Measurements from ENCODE around the gene PLCB1.

The PLCB1 gene

GRCh38 chr20:8662433-8662954, 530.4 kb downstream of the PLCB1 start:
- no peak for TF ChIP-seq JUND (IDR thresholded peaks at IDR 0.05; ENCODE audit: low read depth)
- in situ Hi-C loops (cut with HindIII; ENCODE audit: low pct_unique_long_range_greater_than_20kb, low sequenced_read_pairs) = no loop called here
- no peak for DNase-seq (ENCODE audit: low read depth in 1 of 2, low spot score in 1 of 2)

DNA sequence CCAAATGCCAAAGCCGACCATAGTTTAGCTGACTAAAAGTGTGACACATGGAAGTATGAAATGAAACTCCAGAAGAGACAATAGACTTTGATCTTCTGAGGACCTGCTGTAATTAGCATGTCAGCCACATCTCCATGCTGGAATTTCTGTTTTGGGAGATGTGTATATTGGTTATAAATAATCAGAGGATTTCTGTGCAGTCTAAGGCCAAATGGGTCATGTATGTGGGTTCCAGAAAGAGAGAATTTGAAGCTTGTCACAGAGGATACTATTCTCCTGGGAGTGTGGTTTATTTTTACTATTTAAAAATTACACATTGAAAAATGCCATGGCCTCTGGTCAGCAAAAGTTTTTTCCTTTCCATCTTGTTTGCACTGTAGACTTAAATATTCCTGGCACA, 531.4 kb downstream of the PLCB1 start:
- in situ Hi-C loops (cut with HindIII; ENCODE audit: low pct_unique_long_range_greater_than_20kb, low sequenced_read_pairs) = no loop called here
- TF ChIP-seq JUND (IDR thresholded peaks at IDR 0.05; ENCODE audit: low read depth) = no peak
- DNase-seq (ENCODE audit: low read depth in 1 of 2, low spot score in 1 of 2) = no peak

- in situ Hi-C loops (cut with HindIII; ENCODE audit: low pct_unique_long_range_greater_than_20kb, low sequenced_read_pairs) = no loop called here
- no peak for TF ChIP-seq JUND (IDR thresholded peaks at IDR 0.05; ENCODE audit: low read depth)
- DNase-seq (ENCODE audit: low read depth in 1 of 2, low spot score in 1 of 2) = no peak
Measured at GRCh38 chr20:8664778-8665177, 532.7 kb downstream of the PLCB1 start.

GRCh38 chr20:8667306-8667705, 535.2 kb downstream of the PLCB1 start:
- DNase-seq (ENCODE audit: low read depth in 1 of 2, low spot score in 1 of 2) = no peak
- no peak for TF ChIP-seq JUND (IDR thresholded peaks at IDR 0.05; ENCODE audit: low read depth)
- in situ Hi-C loops (cut with HindIII; ENCODE audit: low pct_unique_long_range_greater_than_20kb, low sequenced_read_pairs) = no loop called here

- no peak for DNase-seq (ENCODE audit: low read depth in 1 of 2, low spot score in 1 of 2)
- TF ChIP-seq JUND (IDR thresholded peaks at IDR 0.05; ENCODE audit: low read depth) = no peak
- in situ Hi-C loops (cut with HindIII; ENCODE audit: low pct_unique_long_range_greater_than_20kb, low sequenced_read_pairs) = no loop called here
Measured at GRCh38 chr20:8670207-8670892, 538.3 kb downstream of the PLCB1 start.

GRCh38 chr20:8670893-8671215, 538.8 kb downstream of the PLCB1 start:
- TF ChIP-seq JUND (IDR thresholded peaks at IDR 0.05; ENCODE audit: low read depth) = no peak
- in situ Hi-C loops (cut with HindIII; ENCODE audit: low pct_unique_long_range_greater_than_20kb, low sequenced_read_pairs) = no loop called here
- no peak for DNase-seq (ENCODE audit: low read depth in 1 of 2, low spot score in 1 of 2)

GRCh38 chr20:8671370-8671961, 539.4 kb downstream of the PLCB1 start:
- TF ChIP-seq JUND (IDR thresholded peaks at IDR 0.05; ENCODE audit: low read depth) = no peak
- in situ Hi-C loops (cut with HindIII; ENCODE audit: low pct_unique_long_range_greater_than_20kb, low sequenced_read_pairs) = no loop called here
- no peak for DNase-seq (ENCODE audit: low read depth in 1 of 2, low spot score in 1 of 2)

DNA sequence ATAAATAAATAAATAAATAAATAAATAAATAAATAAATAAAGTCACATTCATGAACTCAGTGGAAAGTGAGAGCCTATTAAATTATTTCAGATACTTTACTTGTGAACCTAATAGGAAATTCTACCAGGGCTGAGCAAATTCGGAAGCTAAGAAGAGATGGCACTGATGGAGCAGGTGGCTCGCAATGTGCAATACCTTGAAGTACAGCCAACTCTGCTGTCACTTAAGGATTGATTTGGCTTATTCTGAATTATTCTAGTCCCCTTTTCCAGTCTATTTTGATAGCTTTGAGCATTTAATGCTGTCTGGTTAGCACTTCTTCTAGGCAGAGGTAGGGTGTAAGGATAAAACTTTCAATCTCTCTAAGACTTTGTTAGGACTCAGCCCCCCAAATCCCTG, 541.0 kb downstream of the PLCB1 start:
- in situ Hi-C loops (cut with HindIII; ENCODE audit: low pct_unique_long_range_greater_than_20kb, low sequenced_read_pairs) = no loop called here
- TF ChIP-seq JUND (IDR thresholded peaks at IDR 0.05; ENCODE audit: low read depth) = no peak
- DNase-seq (ENCODE audit: low read depth in 1 of 2, low spot score in 1 of 2) = no peak

GRCh38 chr20:8675896-8676295, 543.8 kb downstream of the PLCB1 start:
- in situ Hi-C loops (cut with HindIII; ENCODE audit: low pct_unique_long_range_greater_than_20kb, low sequenced_read_pairs) = no loop called here
- no peak for TF ChIP-seq JUND (IDR thresholded peaks at IDR 0.05; ENCODE audit: low read depth)
- DNase-seq (ENCODE audit: low read depth in 1 of 2, low spot score in 1 of 2) = no peak

DNA sequence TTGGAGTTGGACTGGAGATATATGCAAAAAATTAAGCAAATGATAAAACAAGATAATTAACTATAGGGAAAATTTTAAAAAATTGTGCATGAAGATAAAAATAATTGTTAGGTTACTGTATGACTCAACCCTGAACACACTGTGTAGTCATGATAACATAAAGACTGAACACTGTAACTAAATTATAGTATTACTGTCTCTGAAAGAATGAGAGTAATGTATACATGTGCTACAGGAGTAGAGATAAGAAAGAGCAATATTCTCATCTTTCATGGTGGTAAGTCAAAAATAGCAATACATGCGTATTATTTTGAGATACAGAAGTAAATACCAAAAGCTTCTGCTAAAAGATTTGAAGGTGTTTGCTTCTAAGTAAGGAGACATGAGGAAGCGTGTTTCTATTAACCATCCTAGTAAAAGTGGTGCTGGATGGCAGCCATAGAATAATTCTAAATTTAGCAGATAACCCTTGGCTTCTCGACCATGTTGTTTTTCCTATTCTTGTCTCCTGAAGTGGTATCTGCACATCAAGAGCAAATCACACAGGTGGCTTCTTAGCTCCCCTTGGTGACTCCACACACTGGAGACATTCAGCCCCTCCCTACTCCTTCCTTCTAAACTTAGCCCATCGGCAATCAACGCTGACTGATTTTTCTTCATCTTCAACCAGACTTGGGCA, 546.2 kb downstream of the PLCB1 start:
- DNase-seq (ENCODE audit: low read depth in 1 of 2, low spot score in 1 of 2) = no peak
- TF ChIP-seq JUND (IDR thresholded peaks at IDR 0.05; ENCODE audit: low read depth) = no peak
- in situ Hi-C loops (cut with HindIII; ENCODE audit: low pct_unique_long_range_greater_than_20kb, low sequenced_read_pairs) = no loop called here

DNA sequence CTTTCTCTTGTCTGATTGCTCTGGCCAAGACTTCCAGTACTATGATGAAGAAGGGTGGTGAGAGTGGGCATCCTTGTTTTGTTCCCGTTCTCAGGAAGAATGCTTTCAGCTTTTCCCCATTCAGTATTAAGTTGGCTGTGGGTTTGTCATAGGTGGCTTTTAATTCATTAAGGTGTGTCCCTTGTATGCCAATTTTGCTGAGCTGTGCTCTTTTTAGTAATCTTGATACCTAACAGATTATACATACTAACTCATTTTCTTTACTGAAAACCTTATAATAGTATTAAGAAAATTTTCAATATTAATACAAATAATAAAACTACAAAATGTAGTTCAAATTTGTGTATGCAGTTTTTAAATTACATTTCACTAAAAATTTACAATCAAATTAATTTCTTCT, 557.3 kb downstream of the PLCB1 start:
- in situ Hi-C loops (cut with HindIII; ENCODE audit: low pct_unique_long_range_greater_than_20kb, low sequenced_read_pairs) = no loop called here
- no peak for TF ChIP-seq JUND (IDR thresholded peaks at IDR 0.05; ENCODE audit: low read depth)
- DNase-seq (ENCODE audit: low read depth in 1 of 2, low spot score in 1 of 2) = no peak

- in situ Hi-C loops (cut with HindIII; ENCODE audit: low pct_unique_long_range_greater_than_20kb, low sequenced_read_pairs) = no loop called here
- no peak for TF ChIP-seq JUND (IDR thresholded peaks at IDR 0.05; ENCODE audit: low read depth)
- no peak for DNase-seq (ENCODE audit: low read depth in 1 of 2, low spot score in 1 of 2)
Measured at GRCh38 chr20:8690074-8690473, 558.0 kb downstream of the PLCB1 start.

DNA sequence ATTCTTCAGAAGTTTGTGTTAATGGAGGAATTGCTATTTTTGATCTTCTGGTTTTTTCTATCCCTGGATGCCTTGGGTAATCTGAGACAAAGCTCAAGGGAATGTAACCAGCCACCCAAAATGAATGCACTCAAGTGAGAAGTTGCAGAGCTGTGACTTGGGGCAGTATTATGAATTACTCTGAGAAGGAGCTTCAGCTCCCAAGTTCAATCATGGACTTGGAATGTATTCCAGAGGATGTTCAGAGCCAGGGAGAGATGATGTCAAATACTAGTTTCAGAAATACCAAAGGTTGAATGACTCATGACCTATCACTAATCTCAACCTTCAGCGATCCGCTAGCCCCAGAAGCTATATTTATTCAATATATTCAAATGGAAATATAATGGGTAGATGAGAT, 561.6 kb downstream of the PLCB1 start:
- in situ Hi-C loops (cut with HindIII; ENCODE audit: low pct_unique_long_range_greater_than_20kb, low sequenced_read_pairs) = no loop called here
- DNase-seq (ENCODE audit: low read depth in 1 of 2, low spot score in 1 of 2) = no peak
- TF ChIP-seq JUND (IDR thresholded peaks at IDR 0.05; ENCODE audit: low read depth) = no peak

Data from T47D (cell line).